GM19452 (cell line): ENCODE data around the gene CCDC34.

ENCODE experiments used
- ATAC-seq: cut with Tn5 transposase; IDR thresholded peaks from one replicate; pipeline ENCODE4 v1.9.1; 2021; ENCODE audit not compliant: unreplicated experiment

The CCDC34 gene, protein sequence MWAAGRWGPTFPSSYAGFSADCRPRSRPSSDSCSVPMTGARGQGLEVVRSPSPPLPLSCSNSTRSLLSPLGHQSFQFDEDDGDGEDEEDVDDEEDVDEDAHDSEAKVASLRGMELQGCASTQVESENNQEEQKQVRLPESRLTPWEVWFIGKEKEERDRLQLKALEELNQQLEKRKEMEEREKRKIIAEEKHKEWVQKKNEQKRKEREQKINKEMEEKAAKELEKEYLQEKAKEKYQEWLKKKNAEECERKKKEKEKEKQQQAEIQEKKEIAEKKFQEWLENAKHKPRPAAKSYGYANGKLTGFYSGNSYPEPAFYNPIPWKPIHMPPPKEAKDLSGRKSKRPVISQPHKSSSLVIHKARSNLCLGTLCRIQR

DNA sequence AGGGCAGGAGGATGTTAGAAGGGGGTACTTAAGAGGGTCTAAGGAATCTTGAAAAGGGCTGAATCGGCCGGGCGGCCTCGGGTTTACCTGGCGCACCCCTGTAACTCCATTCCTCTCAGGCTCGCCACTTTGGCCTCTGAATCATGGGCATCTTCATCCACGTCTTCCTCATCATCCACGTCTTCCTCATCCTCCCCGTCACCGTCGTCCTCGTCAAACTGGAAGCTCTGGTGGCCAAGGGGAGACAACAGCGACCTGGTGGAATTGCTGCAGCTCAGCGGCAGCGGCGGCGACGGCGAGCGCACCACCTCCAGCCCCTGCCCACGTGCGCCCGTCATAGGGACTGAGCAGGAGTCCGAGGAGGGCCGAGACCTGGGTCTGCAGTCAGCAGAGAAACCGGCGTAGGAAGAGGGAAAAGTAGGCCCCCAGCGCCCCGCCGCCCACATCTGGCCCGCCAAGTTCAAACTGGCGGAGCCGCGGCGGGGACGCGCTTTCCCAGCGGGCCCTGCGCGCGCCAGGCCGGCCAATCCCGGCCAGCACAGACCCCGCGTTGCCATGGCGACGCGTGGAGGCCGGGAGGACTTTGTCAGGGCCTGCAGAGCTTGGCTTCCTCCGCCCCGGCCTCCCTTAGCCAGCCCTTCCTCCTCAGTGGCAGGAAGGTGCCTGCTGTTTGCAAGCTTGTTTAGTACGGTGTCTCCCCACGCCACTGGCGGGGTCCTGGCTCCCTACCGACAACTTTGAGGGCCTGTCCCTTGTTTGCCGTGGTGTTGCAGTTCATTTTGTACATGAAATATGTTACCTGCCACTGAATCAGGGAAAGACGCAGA lies at the start of gene CCDC34:
Gene CCDC34 (minus strand): TSS at position 467 of the 827 bp plus-strand sequence. CDS start 21 bp downstream, at position 446.
- peak; percentile 100 for ATAC-seq

DNA sequence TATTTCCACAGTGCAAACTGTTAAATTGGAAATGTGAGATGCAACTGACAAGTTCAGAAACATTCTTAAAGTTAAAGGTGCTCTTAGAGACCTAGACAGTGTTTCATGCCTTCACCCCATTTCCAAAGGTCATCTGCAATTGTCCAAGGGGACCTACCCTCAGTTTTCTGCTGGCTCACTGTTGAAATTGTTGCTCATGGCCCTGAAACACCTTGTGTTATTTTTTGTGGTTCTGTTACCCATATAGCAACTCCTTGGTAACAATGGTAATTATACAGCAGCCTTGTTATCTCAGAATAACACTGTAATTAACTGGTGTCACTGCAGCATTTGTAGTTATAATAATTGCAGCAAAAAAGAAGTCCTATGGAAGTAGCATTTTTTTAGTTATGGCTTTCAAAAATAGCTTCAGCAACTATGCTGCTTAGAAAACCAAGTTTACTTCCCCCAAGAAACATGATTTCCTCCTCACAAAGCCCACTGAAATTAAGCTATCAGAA lies 49.2 kb upstream of the CCDC34 start:
- ATAC-seq = no peak

DNA sequence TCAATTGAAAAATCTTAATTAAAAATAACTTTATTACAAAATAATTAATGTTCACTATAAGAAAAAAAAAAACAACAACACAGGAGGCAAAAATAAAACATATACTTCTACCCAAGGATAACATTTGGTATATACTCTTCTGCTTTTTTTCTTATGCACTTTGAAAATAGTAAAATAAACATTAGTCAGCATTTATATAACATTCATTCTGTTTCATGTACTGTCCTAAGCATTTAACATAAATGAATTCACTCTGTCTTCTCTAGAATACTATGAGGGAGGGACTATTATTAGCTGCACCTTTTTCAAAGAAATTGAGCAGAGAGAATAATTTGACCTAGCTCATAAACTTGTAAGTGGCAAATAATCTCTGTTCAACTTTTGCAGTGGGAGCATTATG lies 48.3 kb upstream of the CCDC34 start:
- ATAC-seq = no peak

DNA sequence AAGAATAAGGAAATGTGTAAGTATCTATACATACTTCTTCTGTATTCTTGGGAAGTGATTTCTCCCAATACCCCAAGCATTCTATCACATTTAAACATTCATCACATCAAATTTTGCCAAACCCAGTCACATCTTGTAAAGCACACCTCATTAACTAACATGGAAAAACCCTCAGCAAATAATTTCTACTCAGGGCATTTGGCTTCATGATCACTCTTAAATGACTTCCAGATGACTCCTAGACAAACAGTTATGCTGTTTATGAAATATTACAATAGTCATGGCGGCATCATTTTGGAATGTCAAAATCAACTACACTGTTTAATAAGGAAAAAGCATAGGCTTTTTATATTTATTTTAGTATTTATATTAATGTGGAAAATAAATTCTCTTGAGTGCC lies 47.3 kb upstream of the CCDC34 start:
- no peak for ATAC-seq

DNA sequence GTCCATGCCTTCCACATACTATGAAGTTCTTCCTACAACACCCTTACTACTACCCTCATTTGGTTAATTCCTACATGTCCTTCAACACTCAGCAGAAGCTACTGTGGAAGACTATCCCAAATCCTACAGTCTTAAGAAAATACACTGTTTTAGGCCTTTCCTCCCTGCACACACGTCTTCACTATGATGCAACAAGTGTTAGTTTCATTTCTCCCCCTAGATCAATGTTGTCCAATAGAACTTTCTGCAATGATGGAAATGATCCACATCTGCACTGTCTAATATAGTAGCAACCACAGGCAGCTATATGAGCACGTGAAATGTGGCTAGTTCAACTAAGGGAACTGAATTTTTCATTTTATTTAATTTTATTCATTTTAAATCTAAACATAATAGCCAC lies 46.7 kb upstream of the CCDC34 start:
- ATAC-seq = no peak

DNA sequence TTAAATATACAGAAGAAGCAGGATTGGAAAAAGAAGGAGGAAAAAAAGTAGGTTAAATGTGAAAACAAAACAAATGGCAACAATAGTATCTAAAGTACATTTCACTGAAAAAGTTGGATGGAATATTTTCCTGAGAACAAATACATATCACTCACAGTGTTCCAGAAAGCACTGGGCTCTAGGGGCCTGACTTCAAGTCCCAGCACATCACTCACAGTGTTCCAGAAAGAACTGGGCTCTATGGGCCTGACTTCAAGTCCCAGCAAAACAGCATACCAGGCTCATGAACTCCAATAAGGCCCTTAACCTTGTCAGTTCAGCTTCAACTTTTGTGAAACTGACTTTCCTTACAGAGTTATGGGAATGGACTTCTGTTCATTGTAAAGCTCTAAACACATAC lies 46.0 kb upstream of the CCDC34 start:
- ATAC-seq = no peak

DNA sequence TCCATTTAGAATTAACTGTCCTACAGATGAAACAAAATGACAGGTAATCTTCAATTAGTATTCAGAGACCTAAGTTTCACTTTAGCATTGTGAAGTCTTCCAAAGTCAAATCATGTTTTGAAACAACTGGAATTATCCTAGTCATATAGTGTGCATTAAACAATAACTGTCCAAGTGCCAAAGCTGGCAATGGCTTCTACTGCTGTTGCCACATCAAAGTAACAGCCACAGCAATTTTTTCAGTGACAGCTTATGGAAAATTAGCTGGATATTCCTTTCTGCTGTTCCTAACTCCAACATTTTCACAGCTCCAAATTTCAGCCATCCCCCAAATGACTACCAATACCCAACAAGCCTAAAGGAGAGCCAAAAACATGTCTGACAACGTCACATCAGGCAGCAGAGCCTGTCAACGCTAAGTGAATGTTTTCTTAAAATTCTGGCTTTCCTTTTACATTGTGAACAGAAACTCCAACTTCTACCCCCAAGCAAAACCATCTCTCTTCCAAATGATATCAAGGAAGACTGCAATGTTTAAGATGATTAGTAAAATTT lies 45.3 kb upstream of the CCDC34 start:
- ATAC-seq = no peak

DNA sequence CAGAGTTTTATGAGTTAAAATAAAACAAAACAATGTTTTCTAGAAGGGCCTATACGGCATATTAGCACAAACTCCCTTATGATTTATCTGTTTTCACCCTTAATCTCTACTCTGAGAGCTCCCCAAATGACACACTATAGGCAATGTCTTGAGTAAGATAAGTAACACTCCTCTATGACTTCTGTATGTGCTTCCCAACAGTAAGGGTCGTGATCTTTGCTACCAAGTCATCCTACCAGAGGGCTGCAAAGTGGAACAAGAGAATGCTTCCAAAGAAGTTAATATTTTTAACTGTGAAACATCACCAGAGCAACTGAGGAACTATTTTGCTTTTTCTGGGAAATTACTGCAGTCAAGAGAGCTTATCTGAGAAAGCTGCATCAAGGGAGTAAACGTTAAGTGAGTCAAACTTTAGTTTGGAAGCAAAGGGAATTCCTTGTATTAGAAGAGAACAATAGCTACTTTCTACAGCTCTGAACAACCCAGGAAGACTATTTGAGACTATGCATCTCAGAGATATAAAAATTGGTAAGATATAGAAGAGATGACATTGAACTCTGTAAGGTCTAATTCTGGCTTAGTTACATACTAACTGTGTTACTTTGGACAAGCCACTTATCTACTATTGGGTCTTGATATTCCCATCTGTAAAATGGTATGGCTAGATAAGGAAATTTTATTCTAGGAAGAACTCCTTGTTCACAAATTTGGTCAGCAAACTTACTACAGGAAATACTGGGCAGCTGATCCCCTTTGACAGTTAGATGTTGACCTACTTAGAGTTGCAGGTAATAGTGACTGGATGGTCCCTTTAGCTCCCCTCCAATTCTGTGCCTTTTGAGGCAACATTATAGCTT lies 43.7 kb upstream of the CCDC34 start:
- ATAC-seq = no peak

DNA sequence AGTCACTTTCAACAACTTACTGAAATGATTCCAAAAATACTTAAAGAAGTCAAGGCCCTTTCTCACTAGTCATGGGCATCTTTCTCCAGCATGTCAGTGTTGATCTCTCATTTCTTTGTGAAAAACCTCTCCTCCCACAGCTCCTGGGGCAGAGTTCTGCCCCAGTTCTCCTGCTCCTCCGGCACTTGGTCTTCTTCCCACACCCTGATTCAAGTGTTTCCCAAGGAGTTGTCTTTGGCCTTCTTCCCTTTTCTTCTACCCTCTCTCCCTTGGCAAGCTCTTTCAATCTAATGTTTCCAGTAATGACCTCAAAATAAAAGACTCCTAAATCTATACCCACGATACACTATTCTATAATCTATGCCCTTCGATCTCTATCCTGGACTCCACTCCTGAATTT lies 42.1 kb upstream of the CCDC34 start:
- no peak for ATAC-seq

DNA sequence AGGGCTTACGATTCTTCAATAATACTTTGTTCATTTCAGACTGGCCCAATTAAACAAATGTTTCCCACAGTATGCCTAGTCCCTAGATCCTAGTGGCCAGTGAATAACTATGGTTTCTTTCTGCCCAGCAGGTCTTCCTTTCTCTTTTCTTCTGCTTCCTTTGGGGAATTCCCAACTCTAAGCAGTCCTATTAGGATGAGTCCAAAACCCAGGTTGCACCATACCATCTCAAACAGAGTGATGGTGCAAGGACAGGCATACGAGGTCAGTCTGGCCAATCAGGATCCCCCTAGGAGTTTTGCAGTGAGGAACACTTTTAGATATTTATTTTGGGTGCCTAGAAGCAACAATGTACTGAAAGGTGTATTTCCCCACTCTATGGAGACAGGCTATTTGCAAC lies 41.4 kb upstream of the CCDC34 start:
- no peak for ATAC-seq

DNA sequence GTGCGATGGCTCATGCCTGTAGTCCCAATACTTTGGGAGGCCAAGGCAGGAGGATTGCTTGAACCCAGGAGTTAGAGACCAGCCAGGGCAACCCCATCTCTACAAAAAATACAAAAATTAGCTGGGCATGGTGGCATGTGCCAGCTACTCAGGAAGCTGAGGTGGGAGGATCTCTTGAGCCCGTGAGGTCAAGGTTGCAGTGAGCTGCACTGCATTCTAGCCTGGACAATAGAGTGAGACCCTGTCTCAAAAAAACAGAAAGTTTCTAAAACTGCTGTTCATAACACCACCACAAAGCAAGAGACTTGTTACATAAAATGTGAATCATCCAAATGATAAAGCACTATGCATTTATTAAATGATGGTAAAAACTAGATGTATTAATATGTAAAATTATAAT lies 40.2 kb upstream of the CCDC34 start:
- ATAC-seq = no peak

DNA sequence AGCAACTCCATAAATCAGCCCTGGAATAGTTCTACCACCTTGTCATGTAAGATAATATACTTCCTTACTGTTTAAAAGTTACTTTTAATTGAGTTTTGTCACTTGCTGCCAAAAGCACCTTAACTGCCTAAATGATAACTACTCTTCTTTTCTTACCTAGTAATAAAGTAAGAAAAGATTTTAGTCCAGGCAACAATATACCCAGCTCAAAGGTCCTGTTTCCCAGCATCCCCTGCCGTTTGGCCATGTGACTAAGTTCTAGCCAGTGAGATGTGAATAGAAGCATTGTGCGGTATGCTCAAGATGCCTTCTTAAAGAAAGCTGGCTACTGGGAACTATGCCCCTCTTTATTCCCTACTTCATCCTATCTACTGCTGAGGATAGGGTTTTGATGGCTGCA lies 39.4 kb upstream of the CCDC34 start:
- ATAC-seq = no peak

DNA sequence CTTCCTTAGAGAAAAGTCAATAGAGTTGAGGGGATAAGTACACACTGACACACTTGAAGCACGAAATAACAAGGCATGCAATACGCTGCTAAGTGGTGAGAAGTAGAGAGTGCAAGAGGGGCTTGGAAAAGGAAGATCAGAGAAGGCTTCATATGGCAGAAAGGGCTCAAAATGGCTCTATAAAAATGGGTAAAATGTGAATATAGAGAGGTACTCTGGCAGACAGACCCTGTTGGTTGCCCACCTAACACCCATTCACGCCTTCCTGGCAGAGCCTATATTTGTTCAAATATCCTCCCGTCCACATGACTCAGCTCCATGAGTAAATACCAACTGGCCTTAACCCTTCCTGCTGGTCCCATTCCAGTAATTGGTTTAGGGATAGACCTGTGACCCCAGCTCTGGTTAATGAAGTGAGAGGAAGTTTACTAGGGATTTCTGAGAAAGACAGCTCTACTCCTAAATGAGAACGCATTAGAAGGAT lies 38.9 kb upstream of the CCDC34 start:
- no peak for ATAC-seq

DNA sequence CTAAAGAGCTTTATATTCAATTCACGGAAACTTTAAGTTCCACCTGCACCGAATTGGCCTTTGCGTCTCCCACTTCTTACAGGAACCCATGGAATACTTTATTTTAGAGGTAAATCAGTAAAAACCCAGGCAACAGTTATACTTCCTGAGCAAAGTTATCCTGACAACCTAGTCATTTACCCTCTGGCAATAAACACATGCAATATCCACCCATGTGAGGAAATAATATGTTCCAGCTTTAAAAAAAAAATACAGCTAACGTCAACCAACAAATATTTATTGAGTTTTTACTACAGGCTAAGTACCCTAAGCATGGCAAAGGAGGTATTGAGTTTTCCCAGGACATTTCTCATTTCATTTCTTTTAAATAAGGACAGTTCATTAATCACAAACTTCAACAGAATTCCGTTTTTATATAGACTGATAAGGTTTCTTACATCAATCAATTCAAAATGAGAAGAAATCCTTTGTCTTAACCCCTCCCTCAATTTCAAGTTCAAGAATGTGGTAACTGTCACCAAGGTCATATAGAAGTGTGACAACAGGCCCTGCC lies 38.3 kb upstream of the CCDC34 start:
- no peak for ATAC-seq

DNA sequence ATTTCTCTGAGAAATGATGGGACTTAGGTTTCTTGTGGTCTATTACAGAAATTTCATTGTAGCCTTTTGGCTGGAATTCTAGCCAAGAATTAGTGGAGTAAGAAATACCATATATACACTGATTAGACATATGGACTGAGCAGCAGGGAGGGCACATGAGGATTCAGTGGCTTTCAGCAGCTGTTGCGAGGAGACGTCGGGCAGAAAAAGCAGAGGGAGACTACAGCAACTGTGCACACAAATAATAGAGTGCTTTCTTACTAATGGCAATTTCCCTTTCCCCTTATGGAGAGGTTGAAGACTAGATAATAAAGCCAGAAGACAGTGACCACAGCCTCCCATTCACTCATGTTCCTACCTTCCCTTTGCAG lies 35.4 kb upstream of the CCDC34 start:
- no peak for ATAC-seq

DNA sequence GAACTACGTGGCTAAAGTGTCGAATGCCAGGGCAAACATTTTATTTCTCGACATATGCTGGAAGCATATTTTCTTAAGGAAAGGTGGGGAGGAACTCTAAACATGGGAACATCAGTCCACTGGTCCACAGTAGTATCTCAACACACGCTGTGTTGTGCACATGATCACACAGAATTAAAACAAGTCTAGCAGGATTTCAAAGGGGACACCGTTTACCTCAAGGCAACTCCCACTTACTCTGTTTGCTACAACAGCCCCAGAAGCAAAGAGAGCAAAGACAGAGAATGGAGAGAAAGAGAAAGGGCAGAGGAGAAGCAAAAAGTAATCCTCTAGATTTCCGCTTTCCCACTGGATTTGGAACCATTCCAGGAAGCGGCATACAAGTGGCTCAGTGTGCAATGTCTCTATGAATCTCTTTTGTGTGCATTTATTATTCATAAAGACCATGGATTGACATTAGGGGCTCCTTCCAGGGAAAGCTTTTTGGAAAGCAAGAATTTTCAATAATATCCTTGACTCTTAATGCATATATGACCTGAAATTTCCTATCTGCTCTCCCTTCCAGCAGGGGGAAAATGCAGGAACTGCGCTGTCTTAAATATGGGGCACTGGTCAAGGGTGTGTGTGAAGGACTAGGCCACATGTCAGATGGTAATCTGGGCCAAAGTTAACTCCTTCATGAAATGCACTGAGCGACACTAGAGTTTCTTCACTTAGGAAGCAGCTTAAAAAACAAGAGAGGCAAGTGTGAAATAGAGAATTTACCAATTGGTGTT lies 34.8 kb upstream of the CCDC34 start:
- no peak for ATAC-seq

DNA sequence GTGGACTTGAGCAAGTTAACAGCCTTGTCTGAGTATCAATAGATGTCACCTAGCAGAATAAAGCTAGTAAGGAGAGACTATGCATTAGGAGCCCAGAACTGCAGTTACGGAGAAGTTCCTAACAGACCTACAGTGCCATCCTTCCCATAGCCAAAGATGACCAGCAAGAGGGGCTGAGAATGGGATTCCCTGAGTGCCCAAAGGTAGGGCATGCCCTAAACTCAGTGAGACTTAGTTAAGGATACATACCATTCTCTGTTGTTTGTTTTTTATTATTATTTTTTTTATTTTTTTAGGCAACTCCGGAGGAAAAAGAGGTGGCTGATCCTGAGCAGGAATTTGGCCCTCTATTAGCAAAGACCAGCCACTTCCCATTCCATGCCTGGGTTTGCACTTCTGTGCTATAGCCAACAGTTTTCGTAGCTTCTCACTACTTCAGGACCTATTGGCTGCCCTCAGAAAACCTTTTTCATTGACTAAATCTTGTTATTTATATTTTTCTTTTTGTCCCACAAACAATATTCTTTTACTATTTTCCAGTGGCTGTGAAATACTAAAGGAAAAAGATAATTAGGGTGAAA lies 33.3 kb upstream of the CCDC34 start:
- ATAC-seq = no peak

DNA sequence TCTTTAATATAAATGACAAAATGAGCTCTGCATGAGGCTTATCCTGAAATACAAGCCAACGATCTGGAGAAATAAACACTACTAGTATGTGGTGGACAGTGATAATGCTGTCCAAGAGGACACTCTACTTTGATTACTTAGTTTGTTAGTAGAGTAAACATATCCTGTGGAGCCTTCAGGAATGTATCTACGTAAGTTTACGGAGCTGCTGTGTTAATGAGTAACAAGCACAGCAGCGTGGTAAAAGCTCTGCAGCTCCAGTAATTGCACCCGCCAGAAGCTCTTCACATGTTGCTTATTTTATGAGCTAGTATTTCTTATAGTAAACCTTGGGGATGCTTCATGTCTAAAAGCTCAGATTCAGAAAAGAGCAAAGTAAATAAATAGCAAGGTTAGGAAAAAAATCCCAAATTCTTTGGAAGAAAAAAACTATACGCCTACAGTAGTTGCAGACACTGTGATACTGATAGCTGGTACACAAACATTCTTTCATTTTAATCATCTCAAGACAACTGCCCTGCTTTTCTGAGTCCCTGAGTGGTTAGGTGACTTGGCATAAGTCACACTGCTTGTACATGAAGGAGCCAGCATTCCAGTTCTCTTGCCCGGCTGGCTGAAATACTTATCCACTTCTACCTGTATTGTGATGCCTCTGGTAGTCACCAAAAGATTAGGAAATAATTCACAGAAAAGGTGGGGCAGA lies 32.7 kb upstream of the CCDC34 start:
- ATAC-seq = no peak

DNA sequence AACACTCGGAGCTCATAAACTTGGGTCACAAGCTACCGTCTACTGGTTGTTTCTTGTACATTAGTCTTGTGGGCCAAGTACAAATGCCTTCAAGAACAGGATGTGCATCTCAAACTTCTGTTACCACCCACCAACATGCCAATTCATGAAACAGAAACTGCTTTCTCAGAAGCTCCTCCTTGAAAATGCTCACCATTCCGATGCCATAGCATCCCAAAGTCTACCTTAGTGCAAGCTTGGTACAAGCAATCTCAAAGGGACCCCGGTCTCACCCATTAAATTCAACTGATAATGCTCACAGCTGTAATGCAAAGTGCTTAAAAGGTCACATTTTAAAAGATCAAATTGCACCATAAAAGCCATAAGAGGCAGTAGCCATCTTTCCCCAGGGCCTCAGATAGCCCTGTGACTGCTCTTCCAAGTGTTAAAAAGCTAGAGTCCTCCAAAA lies 31.8 kb upstream of the CCDC34 start:
- ATAC-seq = no peak
